Hepatocyte (in vitro differentiated cells): ENCODE data around the gene MED6.

Source experiments
- EZH2 ChIP-seq: fragments of 200-600 bp; sonication (generic); IDR thresholded peaks from 2 replicates; pipeline ENCODE4 v1.6.1; 2016; ENCODE audit warnings: antibody characterized with exemption, mild to moderate bottlenecking, borderline replicate concordance
- TF ChIP-seq, protein P1 (sequence below): fragments of 200-600 bp; sonication (generic); IDR thresholded peaks from 2 replicates; pipeline ENCODE4 v1.5.1; 2016; ENCODE audit warnings: antibody characterized with exemption, mild to moderate bottlenecking; ENCODE audit not compliant: poor library complexity

GRCh38 chr14:70599345-70599744 is 1.1 kb downstream of the MED6 start:
- TF ChIP-seq, protein P1, sequence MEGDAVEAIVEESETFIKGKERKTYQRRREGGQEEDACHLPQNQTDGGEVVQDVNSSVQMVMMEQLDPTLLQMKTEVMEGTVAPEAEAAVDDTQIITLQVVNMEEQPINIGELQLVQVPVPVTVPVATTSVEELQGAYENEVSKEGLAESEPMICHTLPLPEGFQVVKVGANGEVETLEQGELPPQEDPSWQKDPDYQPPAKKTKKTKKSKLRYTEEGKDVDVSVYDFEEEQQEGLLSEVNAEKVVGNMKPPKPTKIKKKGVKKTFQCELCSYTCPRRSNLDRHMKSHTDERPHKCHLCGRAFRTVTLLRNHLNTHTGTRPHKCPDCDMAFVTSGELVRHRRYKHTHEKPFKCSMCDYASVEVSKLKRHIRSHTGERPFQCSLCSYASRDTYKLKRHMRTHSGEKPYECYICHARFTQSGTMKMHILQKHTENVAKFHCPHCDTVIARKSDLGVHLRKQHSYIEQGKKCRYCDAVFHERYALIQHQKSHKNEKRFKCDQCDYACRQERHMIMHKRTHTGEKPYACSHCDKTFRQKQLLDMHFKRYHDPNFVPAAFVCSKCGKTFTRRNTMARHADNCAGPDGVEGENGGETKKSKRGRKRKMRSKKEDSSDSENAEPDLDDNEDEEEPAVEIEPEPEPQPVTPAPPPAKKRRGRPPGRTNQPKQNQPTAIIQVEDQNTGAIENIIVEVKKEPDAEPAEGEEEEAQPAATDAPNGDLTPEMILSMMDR, result no peak
- no peak for TF ChIP-seq EZH2
